ENCODE data around the gene PCSK2. TPM values are rescaled to one million over a fixed set of nuclear protein-coding genes. Genes with fewer than 3 reads are reported as not detected.

PCSK2 gene
- total RNA-seq, 1 experiment from 2014 or later = not detected

DNA sequence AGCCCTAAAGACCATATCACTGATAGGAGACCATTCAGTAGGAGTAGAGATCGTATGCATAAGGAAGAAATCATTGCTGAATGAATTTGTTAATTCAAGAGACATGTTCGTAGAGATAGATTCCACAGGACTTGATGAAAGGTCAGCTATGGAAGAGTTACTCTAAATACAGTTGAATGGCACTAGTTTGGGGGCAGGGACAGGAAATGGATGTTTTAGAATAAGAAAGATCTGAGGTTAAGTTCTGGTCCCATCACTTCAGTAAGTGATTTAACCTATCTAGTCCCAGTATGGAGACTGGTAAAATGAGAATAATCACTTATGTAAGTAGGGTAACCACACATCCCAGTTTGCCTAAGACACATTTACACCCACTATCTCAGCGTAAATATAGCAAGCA, 307.2 kb downstream of the PCSK2 start:
- no TSS peak for BruUV-seq (replicated peaks)
- intact Hi-C loops (cut with micrococcal nuclease; ENCODE audit: unreplicated experiment) = no loop called here
- Mint-ChIP-seq H3K4me3 (ENCODE audit: low read depth, unreplicated experiment) (no peak overlapping the region), H3K36me3 (ENCODE audit: insufficient read depth, unreplicated experiment) (peaks cover 6% of the 10 kb centered on the region), H3K9me3 (ENCODE audit: low read depth, unreplicated experiment) (no peaks in the 10 kb centered on the region), H3K4me1 (ENCODE audit: low read depth, unreplicated experiment) (no peaks in the 10 kb centered on the region), H3K27me3 (ENCODE audit: unreplicated experiment) (no peaks in the 10 kb centered on the region), H3K27ac (ENCODE audit: unreplicated experiment) (no peak overlapping the region)
- no peak for DNase-seq
- CTCF ChIA-PET = no interaction called here
- TF ChIP-seq, protein P1, sequence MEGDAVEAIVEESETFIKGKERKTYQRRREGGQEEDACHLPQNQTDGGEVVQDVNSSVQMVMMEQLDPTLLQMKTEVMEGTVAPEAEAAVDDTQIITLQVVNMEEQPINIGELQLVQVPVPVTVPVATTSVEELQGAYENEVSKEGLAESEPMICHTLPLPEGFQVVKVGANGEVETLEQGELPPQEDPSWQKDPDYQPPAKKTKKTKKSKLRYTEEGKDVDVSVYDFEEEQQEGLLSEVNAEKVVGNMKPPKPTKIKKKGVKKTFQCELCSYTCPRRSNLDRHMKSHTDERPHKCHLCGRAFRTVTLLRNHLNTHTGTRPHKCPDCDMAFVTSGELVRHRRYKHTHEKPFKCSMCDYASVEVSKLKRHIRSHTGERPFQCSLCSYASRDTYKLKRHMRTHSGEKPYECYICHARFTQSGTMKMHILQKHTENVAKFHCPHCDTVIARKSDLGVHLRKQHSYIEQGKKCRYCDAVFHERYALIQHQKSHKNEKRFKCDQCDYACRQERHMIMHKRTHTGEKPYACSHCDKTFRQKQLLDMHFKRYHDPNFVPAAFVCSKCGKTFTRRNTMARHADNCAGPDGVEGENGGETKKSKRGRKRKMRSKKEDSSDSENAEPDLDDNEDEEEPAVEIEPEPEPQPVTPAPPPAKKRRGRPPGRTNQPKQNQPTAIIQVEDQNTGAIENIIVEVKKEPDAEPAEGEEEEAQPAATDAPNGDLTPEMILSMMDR (IDR thresholded peaks at IDR 0.05; ENCODE audit: unreplicated experiment) = no peak
